NCI-H146 treated with DMSO at 0.1 percent for 48 hours (cell line): ENCODE data around the gene SMOC2.

Experiments used
- DNase-seq: peaks from one replicate; lab custom pipeline; 2025; ENCODE audit not compliant: unreplicated experiment; lab: John Stamatoyannopoulos, UW

Gene SMOC2

GRCh38 chr6:168641446-168641845 lies 200.5 kb downstream of the SMOC2 start:
- DNase-seq: no peak

- no peak for DNase-seq
Observed at GRCh38 chr6:168643401-168643800, 202.4 kb downstream of the SMOC2 start.

- no peak for DNase-seq
Observed at GRCh38 chr6:168645326-168645725, 204.3 kb downstream of the SMOC2 start.

- no peak for DNase-seq
Observed at GRCh38 chr6:168647271-168647670, 206.3 kb downstream of the SMOC2 start.

- peak; percentile 96 for DNase-seq
Observed at GRCh38 chr6:168648240-168649125, 207.5 kb downstream of the SMOC2 start.

- peak; percentile 68 for DNase-seq
Observed at GRCh38 chr6:168649209-168649608, 208.2 kb downstream of the SMOC2 start.

- no peak for DNase-seq
Observed at GRCh38 chr6:168650671-168651111, 209.7 kb downstream of the SMOC2 start.

GRCh38 chr6:168655462-168656152 lies 214.6 kb downstream of the SMOC2 start:
- DNase-seq: no peak

GRCh38 chr6:168658059-168658458 lies 217.1 kb downstream of the SMOC2 start:
- DNase-seq: no peak

GRCh38 chr6:168660400-168660945 lies 219.5 kb downstream of the SMOC2 start:
- no peak for DNase-seq

- DNase-seq: no peak
Observed at GRCh38 chr6:168662301-168662936, 221.4 kb downstream of the SMOC2 start.

GRCh38 chr6:168663041-168663440 lies 222.1 kb downstream of the SMOC2 start:
- DNase-seq: no peak

- DNase-seq: no peak
Observed at GRCh38 chr6:168664956-168665355, 224.0 kb downstream of the SMOC2 start.

- no peak for DNase-seq
Observed at GRCh38 chr6:168666170-168666569, 225.2 kb downstream of the SMOC2 start.

GRCh38 chr6:168666699-168667427 lies 225.9 kb downstream of the SMOC2 start:
- DNase-seq: no peak

- DNase-seq: no peak
Observed at GRCh38 chr6:168667428-168667805, 226.4 kb downstream of the SMOC2 start.

GRCh38 chr6:168670401-168670985 lies 229.5 kb downstream of the SMOC2 start:
- no peak for DNase-seq

GRCh38 chr6:168671028-168671862 lies 230.3 kb downstream of the SMOC2 start:
- no peak for DNase-seq

- no peak for DNase-seq
Observed at GRCh38 chr6:168671863-168672546, 231.0 kb downstream of the SMOC2 start.
